ENCODE results near the gene DNLZ. TPM values are rescaled to one million over a fixed set of nuclear protein-coding genes. Genes with fewer than 3 reads are reported as not detected.

The DNLZ gene
- total RNA-seq, 1 donor from 2014 or later, result 34.1 TPM

- DNase-seq (ENCODE audit: low spot score), result no peak
- intact Hi-C loops (cut with DNase I), result loop anchor here (2.0 kb wide), 1 partner anchor 88 kb away; the partner anchor contains the start of gene SNAPC4
Measured at GRCh38 chr9:136312436-136312835, 51.1 kb downstream of the DNLZ start.

- DNase-seq (ENCODE audit: low spot score), result no peak
- intact Hi-C loops (cut with DNase I), result loop anchor here (2.0 kb wide), 1 partner anchor 89 kb away; the partner anchor contains the start of gene SNAPC4
Measured at GRCh38 chr9:136312009-136312375, 51.6 kb downstream of the DNLZ start.

- no peak for DNase-seq (ENCODE audit: low spot score)
- intact Hi-C loops (cut with DNase I), result loop anchor here (2.0 kb wide), 1 partner anchor 89 kb away; the partner anchor contains the start of gene SNAPC4
Measured at GRCh38 chr9:136311051-136312008, 52.2 kb downstream of the DNLZ start.

- intact Hi-C loops (cut with DNase I), result no loop called here
- no peak for DNase-seq (ENCODE audit: low spot score)
Measured at GRCh38 chr9:136310273-136311030, 53.1 kb downstream of the DNLZ start.

- intact Hi-C loops (cut with DNase I), result no loop called here
- no peak for DNase-seq (ENCODE audit: low spot score)
Measured at GRCh38 chr9:136309806-136310220, 53.7 kb downstream of the DNLZ start.

Other genes with a start within 250 kb of the DNLZ start
- 19.8 TPM for gene TMEM250, start 244.9 kb downstream of the DNLZ start, total RNA-seq
- gene LHX3, start 158.6 kb downstream of the DNLZ start, total RNA-seq, result not detected
- gene QSOX2, start 117.9 kb downstream of the DNLZ start, total RNA-seq, result 7.2 TPM
- gene CCDC187, start 59.6 kb downstream of the DNLZ start, total RNA-seq, result 0.03 TPM
- 35.1 TPM for gene GPSM1, start 36.2 kb downstream of the DNLZ start, total RNA-seq
- gene CARD9, start 9.9 kb upstream of the DNLZ start, total RNA-seq, result 0.70 TPM
- 3.9 TPM for gene SNAPC4, start 36.4 kb upstream of the DNLZ start, total RNA-seq
- gene ENTR1, start 46.9 kb upstream of the DNLZ start, total RNA-seq, result 23.1 TPM
- gene PMPCA, start 46.9 kb upstream of the DNLZ start, total RNA-seq, result 68.9 TPM
- gene INPP5E, start 76.1 kb upstream of the DNLZ start, total RNA-seq, result 14.2 TPM
- gene SEC16A, start 119.3 kb upstream of the DNLZ start, total RNA-seq, result 33.7 TPM
- 29.7 TPM for gene NOTCH1, start 182.3 kb upstream of the DNLZ start, total RNA-seq